ENCODE data around the gene CDK11B.
A peak's percentile ranks its signal among the peaks of the same experiment; 100 is the strongest.
"Not testable (repeated sequence)": the region's sequence is repeated elsewhere in the genome, so short reads cannot be mapped to it uniquely, and the experiment has no call there.

Gene CDK11B

DNA sequence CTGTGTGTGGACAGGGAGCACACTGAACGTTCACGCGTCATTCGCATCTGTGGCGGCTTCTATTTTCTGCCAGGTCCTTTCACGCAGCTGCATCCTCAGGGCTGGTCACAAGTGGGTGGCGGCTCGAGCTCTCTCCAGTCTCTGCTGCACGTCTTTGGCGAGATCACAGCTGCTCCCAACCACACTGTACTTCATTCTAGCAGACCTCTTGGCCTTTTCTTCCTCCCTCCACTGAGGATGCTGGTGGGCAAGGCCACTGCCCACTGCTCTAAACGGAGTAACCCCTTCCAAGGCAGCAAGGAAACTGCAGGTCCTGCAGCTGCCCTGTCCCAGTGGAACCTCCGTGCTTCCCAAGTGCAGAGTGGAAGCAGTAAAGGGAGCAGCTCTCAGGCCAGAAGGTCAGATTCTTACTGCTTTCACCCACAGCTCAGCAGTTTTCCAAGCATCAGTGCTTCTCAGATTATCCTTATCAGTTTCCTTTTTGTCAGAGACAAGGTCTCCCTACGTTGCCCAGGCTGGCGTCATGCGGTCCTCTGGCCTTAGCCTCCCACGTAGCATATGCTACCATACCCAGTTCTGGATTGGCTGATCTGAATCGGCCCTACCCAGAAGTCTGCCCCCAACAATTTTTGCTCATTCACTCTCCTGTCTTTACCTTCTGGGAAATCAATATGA lies 11.1 kb downstream of the CDK11B start:
- DNase-seq, result not testable (repeated sequence)

DNA sequence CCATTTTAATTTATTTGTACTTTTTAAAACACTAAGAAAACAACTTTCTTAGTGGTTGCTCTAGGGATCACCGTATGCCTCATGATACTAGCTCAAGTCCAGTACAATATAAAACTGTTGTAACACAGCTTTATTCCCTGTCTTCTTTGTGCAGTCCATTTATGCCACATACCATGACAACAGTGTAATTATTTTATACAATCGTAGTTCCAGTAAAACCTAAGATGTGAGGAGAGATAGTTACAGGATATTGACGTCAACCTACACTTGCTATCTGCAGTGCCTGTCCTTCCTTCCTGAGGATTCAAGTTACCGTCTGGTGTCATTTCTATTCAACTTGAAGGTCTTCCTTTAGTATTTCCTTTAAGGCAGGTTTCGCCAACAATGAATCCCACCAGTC lies 12.5 kb downstream of the CDK11B start:
- DNase-seq, result not testable (repeated sequence)

DNA sequence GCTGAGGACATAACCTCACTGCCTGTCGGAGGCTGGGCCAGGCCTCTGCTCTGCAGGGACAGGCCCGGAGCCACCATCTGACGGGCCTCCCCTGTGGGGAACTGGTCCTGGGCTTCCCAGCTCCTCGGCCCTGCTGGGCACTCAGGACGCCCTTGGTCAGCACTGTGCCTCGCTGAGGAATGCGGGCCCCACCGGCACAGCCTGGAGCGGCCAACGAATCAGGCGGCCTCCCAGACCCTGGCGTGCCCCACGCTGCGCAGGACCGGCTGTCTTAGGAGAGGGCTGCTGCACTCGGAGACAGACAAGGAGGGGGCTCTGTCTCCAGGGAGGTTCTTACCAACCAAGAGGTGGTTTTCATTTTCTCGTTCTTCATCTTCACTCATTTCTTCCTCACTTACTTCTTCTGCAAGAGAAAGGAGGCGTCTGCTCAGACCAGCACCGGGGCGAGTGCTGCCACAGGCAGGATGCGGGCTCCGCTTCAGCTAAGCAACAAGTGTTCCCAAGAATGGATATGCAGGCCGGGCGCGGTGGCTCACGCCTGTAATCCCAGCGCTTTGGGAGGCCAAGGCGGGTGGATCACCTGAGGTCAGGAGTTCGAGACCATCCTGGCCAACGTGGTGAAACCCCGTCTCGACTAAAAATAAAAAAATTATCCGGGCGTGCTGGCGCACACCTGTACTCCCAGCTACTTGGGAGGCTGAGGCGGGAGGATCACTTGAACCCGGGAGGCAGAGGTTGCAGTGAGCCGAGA lies 17.9 kb downstream of the CDK11B start:
- DNase-seq, result not testable (repeated sequence)

GRCh38 chr1:1640081-1640480 lies 18.7 kb downstream of the CDK11B start:
- DNase-seq, result not testable (repeated sequence)

- not testable (repeated sequence) for DNase-seq
Measured at GRCh38 chr1:1639368-1639767, 19.4 kb downstream of the CDK11B start.

DNA sequence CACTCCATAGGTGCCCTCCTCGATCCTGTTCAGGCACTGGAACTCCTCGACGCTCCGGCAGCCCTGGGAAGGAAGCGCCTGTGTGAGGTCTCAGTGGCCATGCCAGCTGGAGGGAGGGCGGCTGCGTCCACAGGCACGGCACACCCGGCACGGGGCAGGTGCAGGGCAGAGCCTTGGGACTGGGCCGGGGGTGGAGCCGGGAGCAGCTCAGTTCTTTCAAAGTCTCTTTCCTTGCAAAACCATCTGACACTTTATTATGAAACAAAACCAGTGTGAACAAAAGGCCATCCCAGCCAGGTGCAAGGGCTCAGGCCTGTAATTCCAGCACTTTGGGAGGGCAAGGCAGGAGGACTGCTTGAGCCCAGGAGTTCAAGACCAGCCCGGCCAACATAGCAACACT lies 20.3 kb downstream of the CDK11B start:
- DNase-seq, result not testable (repeated sequence)

DNA sequence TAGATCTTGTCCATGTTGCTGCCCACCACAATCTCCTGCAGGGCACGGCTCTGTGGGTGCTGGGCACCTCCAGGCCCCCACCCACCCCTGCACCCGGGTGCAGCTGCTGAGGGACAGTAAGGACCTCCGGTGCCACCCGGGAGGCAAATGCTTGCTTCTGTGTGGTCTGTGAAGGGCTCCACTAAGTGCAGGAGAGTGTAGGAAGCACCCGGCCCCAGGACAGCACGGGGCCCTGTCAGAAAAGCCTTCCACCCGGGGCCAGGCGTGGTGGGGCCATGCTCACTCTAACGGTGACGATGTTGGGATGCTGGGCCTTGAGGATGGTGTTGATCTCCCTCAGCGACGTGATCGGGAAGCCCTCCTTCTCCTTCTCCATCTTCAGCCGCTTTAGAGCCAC lies 21.3 kb downstream of the CDK11B start:
- DNase-seq, result not testable (repeated sequence)

GRCh38 chr1:1636621-1637478 lies 22.0 kb downstream of the CDK11B start:
- DNase-seq, result not testable (repeated sequence)

- DNase-seq, result not testable (repeated sequence)
Measured at GRCh38 chr1:1634613-1635012, 24.2 kb downstream of the CDK11B start.

GRCh38 chr1:1633409-1633808 lies 25.4 kb downstream of the CDK11B start:
- not testable (repeated sequence) for DNase-seq

DNA sequence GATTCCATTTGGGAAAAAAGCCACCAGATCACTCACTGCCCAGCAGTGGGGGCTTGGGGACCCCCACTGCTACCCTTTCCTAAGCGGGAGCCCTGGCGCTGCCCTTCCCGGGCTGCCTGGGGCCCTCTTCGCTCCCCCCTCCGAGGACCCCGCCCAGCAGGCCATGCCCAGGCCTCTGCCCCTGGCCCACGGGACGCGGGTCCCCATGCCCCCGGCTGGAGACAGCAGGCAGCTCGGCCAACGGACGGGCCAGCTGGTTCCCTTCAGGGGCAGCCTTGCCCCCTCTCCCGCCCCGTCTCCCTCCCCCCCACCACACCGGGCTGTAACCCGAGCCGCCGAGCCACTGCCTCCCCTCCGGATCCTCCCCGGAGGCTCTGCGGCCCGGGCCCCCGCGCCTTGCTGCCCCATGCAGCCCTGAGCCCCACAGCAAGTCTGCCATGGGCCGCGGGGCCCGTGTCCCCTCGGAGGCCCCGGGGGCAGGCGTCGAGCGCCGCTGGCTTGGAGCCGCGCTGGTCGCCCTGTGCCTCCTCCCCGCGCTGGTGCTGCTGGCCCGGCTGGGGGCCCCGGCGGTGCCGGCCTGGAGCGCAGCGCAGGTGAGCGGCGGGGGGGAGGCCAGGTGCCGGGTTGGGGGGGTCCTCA lies 26.9 kb downstream of the CDK11B start, which contains the start of gene MMP23B:
Gene MMP23B, plus strand, starts transcription at position 392 of the 639 bp plus-strand sequence. Its CDS starts 46 bp downstream, at position 438.
- no peak for DNase-seq

DNA sequence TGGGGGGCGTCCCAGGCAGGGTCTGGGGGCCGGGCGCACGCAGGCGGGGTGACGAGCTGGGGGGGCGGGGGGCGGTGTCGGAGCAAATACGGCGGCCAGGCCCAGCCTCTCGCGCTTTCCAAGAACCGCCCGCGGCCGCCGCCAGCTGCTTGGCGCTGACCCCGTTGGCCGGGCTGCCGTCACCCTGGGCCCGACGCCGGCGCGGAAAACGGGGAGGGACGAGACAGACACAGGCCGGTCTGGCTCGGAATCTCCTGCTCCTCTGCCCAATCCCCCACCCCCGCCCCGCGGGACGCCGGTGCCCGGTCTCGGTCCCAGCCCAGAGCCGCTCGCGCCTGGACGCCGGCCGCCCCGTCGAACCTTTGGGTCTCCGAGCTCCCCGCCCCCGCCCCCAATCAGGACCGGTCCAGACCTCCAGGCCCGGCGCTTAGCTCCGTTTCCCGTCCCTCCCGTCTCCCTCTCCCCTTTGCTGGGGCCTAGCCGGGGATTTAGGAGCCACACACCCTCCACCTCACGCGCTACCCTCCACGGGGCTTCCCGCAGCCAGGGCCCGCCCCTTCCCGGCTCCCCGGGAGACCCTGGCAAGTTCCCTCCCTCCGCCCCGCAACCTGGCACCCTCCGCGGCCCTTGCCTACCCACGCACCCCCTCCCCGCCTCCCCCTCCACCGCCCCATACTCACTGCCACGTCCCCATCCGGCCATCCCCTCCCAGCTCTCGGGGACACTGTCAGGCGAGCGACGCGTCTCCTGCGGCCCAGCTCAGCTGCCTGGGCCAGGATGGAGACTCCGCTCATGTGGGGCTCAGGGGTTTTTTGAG lies 27.6 kb downstream of the CDK11B start:
- DNase-seq, result no peak

DNA sequence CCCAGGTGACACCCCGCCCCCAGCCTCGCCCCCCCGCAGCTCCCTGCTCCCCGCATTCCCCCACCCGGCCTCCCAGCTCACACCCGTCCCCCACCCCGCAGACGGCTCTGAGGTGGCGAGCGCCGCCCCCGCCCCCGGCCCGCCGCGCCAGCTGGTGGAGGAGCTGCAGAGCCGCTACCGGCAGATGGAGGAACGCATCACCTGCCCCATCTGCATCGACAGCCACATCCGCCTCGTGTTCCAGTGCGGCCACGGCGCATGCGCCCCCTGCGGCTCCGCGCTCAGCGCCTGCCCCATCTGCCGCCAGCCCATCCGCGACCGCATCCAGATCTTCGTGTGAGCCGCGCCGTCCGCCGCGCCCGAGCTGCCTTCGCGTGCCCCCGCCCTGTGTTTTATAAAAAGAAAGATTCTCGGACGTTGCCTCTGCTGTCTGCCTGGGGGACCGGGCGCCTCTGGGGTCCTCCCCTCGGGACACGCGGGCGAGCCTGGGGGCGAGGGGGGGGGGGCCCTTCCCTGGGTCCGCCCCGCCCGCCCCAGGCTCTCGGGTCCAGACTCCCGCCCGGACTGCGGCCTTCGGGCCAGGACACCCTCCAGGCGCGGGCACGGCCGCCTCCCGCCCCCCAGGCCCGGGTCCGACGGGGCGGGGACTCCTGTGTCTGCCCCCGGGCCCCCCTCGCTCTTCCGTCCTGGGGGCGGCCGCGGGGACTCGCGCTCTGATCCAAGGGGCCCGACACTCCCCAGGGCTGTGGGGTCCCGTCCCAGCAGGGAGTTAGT lies 28.4 kb downstream of the CDK11B start:
- DNase-seq, result peak; percentile 60

GRCh38 chr1:1629430-1630190 lies 29.2 kb downstream of the CDK11B start:
- DNase-seq, result no peak

DNA sequence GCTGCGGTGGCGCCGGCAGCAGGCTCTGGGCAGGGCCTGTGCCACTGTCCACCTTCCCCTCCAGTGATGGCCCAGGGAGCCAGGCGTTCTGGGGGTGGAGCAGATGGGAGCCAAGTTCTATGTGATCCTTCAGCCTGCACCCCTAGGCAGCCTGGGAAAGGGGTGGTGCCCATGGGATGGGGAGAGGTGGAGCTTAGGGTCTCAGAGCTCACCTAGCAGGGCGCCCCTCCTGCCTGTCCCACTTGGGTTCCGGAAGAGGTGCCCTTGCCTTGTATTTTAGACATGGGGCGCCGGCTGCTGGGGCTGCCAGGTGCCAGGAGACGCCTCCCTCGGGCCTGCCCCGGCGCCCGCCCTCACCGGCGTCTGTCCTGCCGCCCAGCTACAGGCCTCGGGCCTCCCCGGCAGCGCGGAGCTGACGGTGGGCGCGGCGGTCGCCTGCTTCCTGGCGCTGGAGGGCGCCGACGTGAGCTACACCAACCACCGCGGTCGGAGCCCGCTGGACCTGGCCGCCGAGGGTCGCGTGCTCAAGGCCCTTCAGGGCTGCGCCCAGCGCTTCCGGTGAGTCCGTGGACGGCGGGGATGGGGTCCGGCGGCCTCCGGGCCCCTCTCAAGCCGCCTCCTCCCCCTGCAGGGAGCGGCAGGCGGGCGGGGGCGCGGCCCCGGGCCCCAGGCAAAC lies 29.9 kb downstream of the CDK11B start:
- no peak for DNase-seq

DNA sequence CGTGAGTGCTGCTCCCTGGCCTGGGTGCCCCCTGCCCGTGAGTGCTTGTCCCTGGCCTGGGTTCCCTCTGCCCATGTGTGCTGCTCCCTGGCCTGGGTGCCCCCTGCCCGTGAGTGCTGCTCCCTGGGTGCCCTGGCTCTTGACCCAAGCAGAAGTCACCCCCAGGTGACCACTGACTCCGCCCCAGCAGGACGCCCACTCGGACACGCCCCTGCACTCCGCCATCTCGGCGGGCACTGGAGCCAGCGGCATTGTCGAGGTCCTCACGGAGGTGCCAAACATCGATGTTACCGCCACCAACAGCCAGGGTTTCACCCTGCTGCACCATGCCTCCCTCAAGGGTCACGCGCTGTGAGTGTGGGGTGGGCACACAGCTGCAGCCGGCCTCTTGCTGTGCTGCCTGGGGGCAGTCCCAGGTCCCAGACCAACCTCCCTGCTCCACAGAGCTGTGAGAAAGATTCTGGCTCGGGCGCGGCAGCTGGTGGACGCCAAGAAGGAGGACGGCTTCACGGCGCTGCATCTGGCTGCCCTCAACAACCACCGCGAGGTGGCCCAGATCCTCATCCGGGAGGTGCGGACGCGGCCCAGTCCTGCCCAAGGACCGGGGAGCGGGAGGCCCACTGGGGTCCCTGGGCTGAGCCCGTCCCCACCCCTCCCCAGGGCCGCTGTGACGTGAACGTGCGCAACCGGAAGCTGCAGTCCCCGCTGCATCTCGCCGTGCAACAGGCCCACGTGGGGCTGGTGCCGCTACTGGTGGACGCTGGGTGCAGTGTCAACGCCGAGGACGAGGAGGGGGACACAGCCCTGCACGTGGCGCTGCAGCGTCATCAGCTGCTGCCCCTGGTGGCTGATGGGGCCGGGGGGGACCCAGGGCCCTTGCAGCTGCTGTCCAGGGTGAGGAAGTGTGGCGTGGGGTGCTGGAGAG lies 30.7 kb downstream of the CDK11B start:
- no peak for DNase-seq

DNA sequence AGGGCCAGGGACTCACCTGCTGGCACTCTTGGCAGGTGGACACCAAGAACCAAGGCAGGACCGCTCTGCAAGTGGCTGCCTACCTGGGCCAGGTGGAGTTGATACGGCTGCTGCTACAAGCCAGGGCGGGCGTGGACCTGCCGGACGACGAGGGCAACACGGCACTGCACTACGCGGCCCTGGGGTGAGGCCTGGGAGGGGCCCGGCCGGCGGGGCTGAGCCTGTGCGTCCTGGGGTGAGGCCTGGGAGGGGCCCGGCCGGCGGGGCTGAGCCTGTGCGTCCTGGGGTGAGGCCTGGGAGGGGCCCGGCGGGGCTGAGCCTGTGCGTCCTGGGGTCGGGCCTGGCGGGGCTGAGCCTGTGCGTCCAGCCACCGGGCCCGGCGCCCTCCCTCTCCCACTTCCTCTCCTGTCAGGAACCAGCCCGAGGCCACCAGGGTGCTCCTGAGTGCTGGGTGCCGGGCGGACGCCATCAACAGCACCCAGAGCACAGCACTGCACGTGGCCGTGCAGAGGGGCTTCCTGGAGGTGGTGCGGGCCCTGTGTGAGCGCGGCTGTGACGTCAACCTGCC lies 31.5 kb downstream of the CDK11B start:
- no peak for DNase-seq

Measured in NCI-H1105 (cell line).